Measurements from ENCODE around the gene VPREB3. TPM values are rescaled to one million over a fixed set of nuclear protein-coding genes. Genes with fewer than 3 reads are reported as not detected.

The VPREB3 gene
- total and polyA plus RNA-seq, 2 donors from 2014 or later = 1.0 to 1.3 TPM

DNA sequence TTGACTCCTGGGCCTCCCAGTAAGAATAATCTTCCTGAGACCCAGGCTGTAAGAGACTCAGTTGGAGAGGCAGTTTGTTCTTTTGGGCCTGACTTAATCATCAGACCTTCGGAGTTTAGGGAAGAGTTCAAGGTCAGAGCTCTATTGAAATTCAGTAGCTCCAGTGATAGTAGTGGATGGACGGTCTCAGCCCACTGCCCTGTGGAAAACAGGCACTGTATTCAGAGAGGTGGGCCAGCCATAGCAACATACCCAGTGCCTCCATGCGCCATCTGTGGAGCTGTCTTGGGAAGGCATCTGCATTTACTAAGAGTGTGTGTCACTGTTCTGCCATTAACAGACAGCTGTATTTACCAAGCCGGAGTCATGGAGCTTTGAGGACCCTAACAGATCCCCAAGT, 35.4 kb upstream of the VPREB3 start:
- H3K4me1 ChIP-seq (ENCODE audit: control insufficient read depth in 2 of 3, insufficient read depth in 2 of 3, low read depth in 1 of 3, low read length in 3 of 3) = peaks cover 0 to 19% (median 10%) of the 10 kb centered on the region in 3 donors
- no peak for TF ChIP-seq CTCF (IDR thresholded peaks at IDR 0.05; ENCODE audit: borderline replicate concordance, extremely low read depth, insufficient read depth)
- H3K27me3 ChIP-seq (ENCODE audit: control insufficient read depth, insufficient read depth, low read length) = no peaks in the 10 kb centered on the region
- no peaks in the 10 kb centered on the region for H3K9me3 ChIP-seq (ENCODE audit: control insufficient read depth in 2 of 3, insufficient read depth in 1 of 3, low read length in 3 of 3)
- H3K36me3 ChIP-seq (ENCODE audit: control insufficient read depth in 2 of 3, insufficient read depth in 3 of 3, low read length in 3 of 3) = peaks cover 0 to 8% (median 4%) of the 10 kb centered on the region in 3 donors
- intact Hi-C loops (cut with DNase I) = no loop called here
- FAIRE-seq (no peak), DNase-seq (peak in 2 of 5 donors; percentile 13 to 36)
- H3K27ac ChIP-seq (ENCODE audit: low read depth in 2 of 2, low read length in 2 of 2) = no peak overlapping the region
- H3K4me3 ChIP-seq (ENCODE audit: low read length in 3 of 3) = no peak overlapping the region
- H3K9ac ChIP-seq (ENCODE audit: low read length in 3 of 3) = no peak overlapping the region

- Histone ChIP-seq H3K36me3 (ENCODE audit: control insufficient read depth in 2 of 3, insufficient read depth in 3 of 3, low read length in 3 of 3) (peaks cover 0 to 8% (median 4%) of the 10 kb centered on the region in 3 donors), H3K9me3 (ENCODE audit: control insufficient read depth in 2 of 3, insufficient read depth in 1 of 3, low read length in 3 of 3) (no peaks in the 10 kb centered on the region), H3K4me1 (ENCODE audit: control insufficient read depth in 2 of 3, insufficient read depth in 2 of 3, low read depth in 1 of 3, low read length in 3 of 3) (peaks cover 0 to 19% (median 10%) of the 10 kb centered on the region in 3 donors), H3K27me3 (ENCODE audit: control insufficient read depth, insufficient read depth, low read length) (no peaks in the 10 kb centered on the region), H3K27ac (ENCODE audit: low read depth in 2 of 2, low read length in 2 of 2) (no peak overlapping the region), H3K4me3 (ENCODE audit: low read length in 3 of 3) (no peak overlapping the region), H3K9ac (ENCODE audit: low read length in 3 of 3) (peak overlapping the region in 1 of 3 donors; percentile 47)
- intact Hi-C loops (cut with DNase I) = no loop called here
- FAIRE-seq (no peak), DNase-seq (peak in 2 of 5 donors; percentile 8 to 18)
- no peak for TF ChIP-seq CTCF (IDR thresholded peaks at IDR 0.05; ENCODE audit: borderline replicate concordance, extremely low read depth, insufficient read depth)
Measured at GRCh38 chr22:23789121-23789520, 34.9 kb upstream of the VPREB3 start.

- peak in 1 of 5 donors; percentile 36 for DNase-seq
- Histone ChIP-seq H3K27ac (ENCODE audit: low read depth in 2 of 2, low read length in 2 of 2) (no peak overlapping the region), H3K9me3 (ENCODE audit: control insufficient read depth in 2 of 3, insufficient read depth in 1 of 3, low read length in 3 of 3) (no peaks in the 10 kb centered on the region), H3K4me3 (ENCODE audit: low read length in 3 of 3) (peak overlapping the region; percentile 75 to 97 (median 79)), H3K4me1 (ENCODE audit: control insufficient read depth in 2 of 3, insufficient read depth in 2 of 3, low read depth in 1 of 3, low read length in 3 of 3) (peaks cover 0 to 26% (median 20%) of the 10 kb centered on the region in 3 donors), H3K27me3 (ENCODE audit: control insufficient read depth, insufficient read depth, low read length) (no peaks in the 10 kb centered on the region), H3K9ac (ENCODE audit: low read length in 3 of 3) (peak overlapping the region in 2 of 3 donors; percentile 61 to 88), H3K36me3 (ENCODE audit: control insufficient read depth in 2 of 3, insufficient read depth in 3 of 3, low read length in 3 of 3) (peaks cover 0 to 8% (median 0%) of the 10 kb centered on the region in 3 donors)
- intact Hi-C loops (cut with DNase I) = no loop called here
- no peak for FAIRE-seq
- TF ChIP-seq CTCF (IDR thresholded peaks at IDR 0.05; ENCODE audit: borderline replicate concordance, extremely low read depth, insufficient read depth) = no peak
Measured at GRCh38 chr22:23787910-23788309, 33.7 kb upstream of the VPREB3 start.

GRCh38 chr22:23787600-23787896, 33.3 kb upstream of the VPREB3 start:
- TF ChIP-seq CTCF (IDR thresholded peaks at IDR 0.05; ENCODE audit: borderline replicate concordance, extremely low read depth, insufficient read depth) = no peak

More at GRCh38 chr22:23787600-23787896, 33.3 kb upstream of the VPREB3 start:
- DNase-seq = no peak
- Histone ChIP-seq H3K9ac (ENCODE audit: low read length in 3 of 3) (peak overlapping the region; percentile 21 to 88 (median 61)), H3K4me3 (ENCODE audit: low read length in 3 of 3) (peak overlapping the region; percentile 75 to 97 (median 79)), H3K27me3 (ENCODE audit: control insufficient read depth, insufficient read depth, low read length) (no peaks in the 10 kb centered on the region), H3K9me3 (ENCODE audit: control insufficient read depth in 2 of 3, insufficient read depth in 1 of 3, low read length in 3 of 3) (no peaks in the 10 kb centered on the region), H3K36me3 (ENCODE audit: control insufficient read depth in 2 of 3, insufficient read depth in 3 of 3, low read length in 3 of 3) (peaks cover 0 to 8% (median 0%) of the 10 kb centered on the region in 3 donors), H3K4me1 (ENCODE audit: control insufficient read depth in 2 of 3, insufficient read depth in 2 of 3, low read depth in 1 of 3, low read length in 3 of 3) (peaks cover 0 to 29% (median 24%) of the 10 kb centered on the region in 3 donors), H3K27ac (ENCODE audit: low read depth in 2 of 2, low read length in 2 of 2) (peak overlapping the region in 1 of 2 donors; percentile 32)
- intact Hi-C loops (cut with DNase I) = no loop called here
- FAIRE-seq = no peak
